ENCODE data around the gene SMAD3. TPM values are rescaled to one million over a fixed set of nuclear protein-coding genes. Genes with fewer than 3 reads are reported as not detected.

The SMAD3 gene
- polyA plus RNA-seq, 1 donor from 2014 or later, result 1.0 TPM

- no peaks in the 10 kb centered on the region for H4K20me1 ChIP-seq (ENCODE audit: insufficient read depth)
These were observed 107.6 kb downstream of the SMAD3 start for GRCh38 chr15:67173005-67173404.

GRCh38 chr15:67173786-67174185 lies 108.4 kb downstream of the SMAD3 start:
- Histone ChIP-seq H2AFZ (ENCODE audit: low read depth, low read length) (no peak overlapping the region), H3K4me3 (ENCODE audit: low read length) (no peak overlapping the region), H3K27me3 (ENCODE audit: insufficient read depth, low read depth, low read length) (no peaks in the 10 kb centered on the region), H3K9ac (ENCODE audit: low read length) (no peak overlapping the region), H3K27ac (ENCODE audit: low read length) (no peak overlapping the region), H4K20me1 (ENCODE audit: insufficient read depth) (no peaks in the 10 kb centered on the region), H3K9me3 (ENCODE audit: low read length) (no peaks in the 10 kb centered on the region), H3K4me2 (ENCODE audit: low read length) (no peak overlapping the region), H3K79me2 (replicated peaks; ENCODE audit: insufficient read depth, low read length) (no peaks in the 10 kb centered on the region), H3K9me2 (ENCODE audit: insufficient read depth, low read length) (no peaks in the 10 kb centered on the region), H3F3A (ENCODE audit: insufficient read depth, low read length, poor library complexity, severe bottlenecking) (no peaks in the 10 kb centered on the region), H3K36me3 (ENCODE audit: insufficient read depth, low read length) (no peaks in the 10 kb centered on the region)
- TF ChIP-seq TAF1 (IDR thresholded peaks at IDR 0.05; ENCODE audit: low read depth) (no peak), RAD21 (conservative IDR thresholded peaks at IDR 0.05) (no peak)

More at GRCh38 chr15:67173005-67173404, 107.6 kb downstream of the SMAD3 start:
- TF ChIP-seq POLR2AphosphoS5 (IDR thresholded peaks at IDR 0.05) (no peak), CTCF (IDR thresholded peaks at IDR 0.05; ENCODE audit: poor library complexity, severe bottlenecking) (no peak), SMC3 (conservative IDR thresholded peaks at IDR 0.05; ENCODE audit: poor library complexity) (no peak), RAD21 (conservative IDR thresholded peaks at IDR 0.05) (no peak), TAF1 (IDR thresholded peaks at IDR 0.05; ENCODE audit: low read depth) (no peak), MXI1 (conservative IDR thresholded peaks at IDR 0.05; ENCODE audit: poor library complexity, severe bottlenecking) (no peak), EP300 (conservative IDR thresholded peaks at IDR 0.05; ENCODE audit: poor library complexity, severe bottlenecking) (no peak), REST (IDR thresholded peaks at IDR 0.05; ENCODE audit: borderline replicate concordance) (no peak), EZH2 (IDR thresholded peaks at IDR 0.05; ENCODE audit: borderline replicate concordance, insufficient read depth, low read length, poor library complexity, severe bottlenecking) (no peak)
- Histone ChIP-seq H3K27me3 (ENCODE audit: insufficient read depth, low read depth, low read length) (no peaks in the 10 kb centered on the region), H3K9me2 (ENCODE audit: insufficient read depth, low read length) (no peaks in the 10 kb centered on the region), H3K4me3 (ENCODE audit: low read length) (no peak overlapping the region), H3K4me2 (ENCODE audit: low read length) (no peak overlapping the region), H3K36me3 (ENCODE audit: insufficient read depth, low read length) (no peaks in the 10 kb centered on the region), H3K9me3 (ENCODE audit: low read length) (no peaks in the 10 kb centered on the region), H3K27ac (ENCODE audit: low read length) (no peak overlapping the region), H3F3A (ENCODE audit: insufficient read depth, low read length, poor library complexity, severe bottlenecking) (no peaks in the 10 kb centered on the region), H3K9ac (ENCODE audit: low read length) (no peak overlapping the region), H2AFZ (ENCODE audit: low read depth, low read length) (no peak overlapping the region), H3K79me2 (replicated peaks; ENCODE audit: insufficient read depth, low read length) (no peaks in the 10 kb centered on the region)

GRCh38 chr15:67174446-67174845 lies 109.0 kb downstream of the SMAD3 start:
- H3K27ac ChIP-seq (ENCODE audit: low read length), result no peak overlapping the region
- no peaks in the 10 kb centered on the region for H3K9me2 ChIP-seq (ENCODE audit: insufficient read depth, low read length)
- no peaks in the 10 kb centered on the region for H3K36me3 ChIP-seq (ENCODE audit: insufficient read depth, low read length)
- H3K9me3 ChIP-seq (ENCODE audit: low read length), result no peaks in the 10 kb centered on the region
- no peaks in the 10 kb centered on the region for H4K20me1 ChIP-seq (ENCODE audit: insufficient read depth)
- TF ChIP-seq REST (IDR thresholded peaks at IDR 0.05; ENCODE audit: borderline replicate concordance) (no peak), SMC3 (conservative IDR thresholded peaks at IDR 0.05; ENCODE audit: poor library complexity) (no peak), MXI1 (conservative IDR thresholded peaks at IDR 0.05; ENCODE audit: poor library complexity, severe bottlenecking) (no peak), EP300 (conservative IDR thresholded peaks at IDR 0.05; ENCODE audit: poor library complexity, severe bottlenecking) (no peak), TAF1 (IDR thresholded peaks at IDR 0.05; ENCODE audit: low read depth) (no peak), EZH2 (IDR thresholded peaks at IDR 0.05; ENCODE audit: borderline replicate concordance, insufficient read depth, low read length, poor library complexity, severe bottlenecking) (no peak), RAD21 (conservative IDR thresholded peaks at IDR 0.05) (no peak), POLR2AphosphoS5 (IDR thresholded peaks at IDR 0.05) (no peak), CTCF (IDR thresholded peaks at IDR 0.05; ENCODE audit: poor library complexity, severe bottlenecking) (no peak)
- no peak overlapping the region for H3K9ac ChIP-seq (ENCODE audit: low read length)
- no peak overlapping the region for H2AFZ ChIP-seq (ENCODE audit: low read depth, low read length)
- no peaks in the 10 kb centered on the region for H3F3A ChIP-seq (ENCODE audit: insufficient read depth, low read length, poor library complexity, severe bottlenecking)
- H3K4me2 ChIP-seq (ENCODE audit: low read length), result no peak overlapping the region
- H3K27me3 ChIP-seq (ENCODE audit: insufficient read depth, low read depth, low read length), result no peaks in the 10 kb centered on the region
- no peak overlapping the region for H3K4me3 ChIP-seq (ENCODE audit: low read length)
- H3K79me2 ChIP-seq (replicated peaks; ENCODE audit: insufficient read depth, low read length), result no peaks in the 10 kb centered on the region

Measured in neural cell (in vitro differentiated cells).